Mammary epithelial cell (primary cell): ENCODE measurements around the gene NOLC1.

Experiments used
- EZH2 ChIP-seq: IDR thresholded peaks from 2 replicates; pipeline ENCODE4 v1.6.1; 2012; ENCODE audit warnings: low read length, inconsistent platforms, borderline replicate concordance
- TF ChIP-seq, protein P1 (sequence below), 2 donors: IDR thresholded peaks in 1 of 2; conservative IDR thresholded peaks in 1 of 2; 2 replicates each; pipeline ENCODE4 v1.5.1; 2011 to 2012; ENCODE audit warnings: inconsistent platforms in 2 of 2, low read length in 2 of 2, mild to moderate bottlenecking in 2 of 2, control low read depth in 1 of 2, low read depth in 1 of 2; ENCODE audit not compliant: insufficient read depth in 1 of 2; ENCODE audit errors: extremely low read depth in 1 of 2

DNA sequence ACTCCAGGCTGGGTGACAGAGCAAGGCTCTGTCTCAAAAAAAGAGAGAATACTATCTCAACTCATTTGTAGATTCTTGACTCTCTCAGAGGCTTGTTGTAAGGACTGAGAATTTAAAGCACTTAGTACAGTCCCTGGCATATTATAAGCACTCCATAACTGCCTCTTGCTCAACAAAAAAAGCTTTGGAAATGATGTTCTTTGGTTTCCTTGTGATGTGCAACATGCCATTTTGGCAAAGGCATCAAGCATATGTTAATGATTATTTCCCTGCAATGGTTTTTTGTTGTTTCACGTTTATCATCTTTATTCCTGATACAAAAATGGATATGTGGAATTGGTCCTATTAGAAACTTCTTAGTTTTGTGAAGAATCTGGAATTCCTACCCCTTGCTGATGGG is 15.7 kb downstream of the NOLC1 start:
- TF ChIP-seq, protein P1, sequence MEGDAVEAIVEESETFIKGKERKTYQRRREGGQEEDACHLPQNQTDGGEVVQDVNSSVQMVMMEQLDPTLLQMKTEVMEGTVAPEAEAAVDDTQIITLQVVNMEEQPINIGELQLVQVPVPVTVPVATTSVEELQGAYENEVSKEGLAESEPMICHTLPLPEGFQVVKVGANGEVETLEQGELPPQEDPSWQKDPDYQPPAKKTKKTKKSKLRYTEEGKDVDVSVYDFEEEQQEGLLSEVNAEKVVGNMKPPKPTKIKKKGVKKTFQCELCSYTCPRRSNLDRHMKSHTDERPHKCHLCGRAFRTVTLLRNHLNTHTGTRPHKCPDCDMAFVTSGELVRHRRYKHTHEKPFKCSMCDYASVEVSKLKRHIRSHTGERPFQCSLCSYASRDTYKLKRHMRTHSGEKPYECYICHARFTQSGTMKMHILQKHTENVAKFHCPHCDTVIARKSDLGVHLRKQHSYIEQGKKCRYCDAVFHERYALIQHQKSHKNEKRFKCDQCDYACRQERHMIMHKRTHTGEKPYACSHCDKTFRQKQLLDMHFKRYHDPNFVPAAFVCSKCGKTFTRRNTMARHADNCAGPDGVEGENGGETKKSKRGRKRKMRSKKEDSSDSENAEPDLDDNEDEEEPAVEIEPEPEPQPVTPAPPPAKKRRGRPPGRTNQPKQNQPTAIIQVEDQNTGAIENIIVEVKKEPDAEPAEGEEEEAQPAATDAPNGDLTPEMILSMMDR (conservative IDR thresholded peaks at IDR 0.05 in 1 of 2, IDR thresholded peaks at IDR 0.05 in 1 of 2; ENCODE audit: extremely low read depth in 1 of 2, insufficient read depth in 1 of 2, low read depth in 1 of 2, low read length in 2 of 2), result no peak
- no peak for TF ChIP-seq EZH2
